Panc1 (cell line): ENCODE results near the gene ACKR2. TPM values are rescaled to one million over a fixed set of nuclear protein-coding genes. Genes with fewer than 3 reads are reported as not detected.

Source experiments
- ATAC-seq: fragments of 200-7000 bp; cut with Tn5 transposase; 2 replicates; pipeline ENCODE4 v1.9.1; 2020; ENCODE audit warnings: mild to moderate bottlenecking, moderate library complexity
- BruUV-seq: library from RNA; stranded (reverse); fragments of 400-500 nt; replicated peaks from 2 replicates; lab custom pipeline; 2021; lab: Mats Ljungman, UMichigan
- CTCF ChIA-PET: fragments of 300-600 bp; sonication (Branson Sonifier 250); formaldehyde crosslinking; loops from one replicate; lab custom pipeline; 2022; ENCODE audit warnings: antibody characterized with exemption; lab: Charles Lee
- POLR2A ChIA-PET: fragments of 300-600 bp; sonication (Branson Sonifier 250); formaldehyde crosslinking; loops from one replicate; lab custom pipeline; 2022; ENCODE audit warnings: antibody characterized with exemption; lab: Charles Lee
- DNase-seq: peaks from one replicate; pipeline ENCODE4 v3.0.0-alpha.2; 2010; ENCODE audit warnings: low read depth, low spot score
- H3K27ac ChIP-seq: 2 replicates; pipeline ENCODE4 v1.5.1; 2011; ENCODE audit warnings: mild to moderate bottlenecking, low read length, inconsistent platforms
- H3K27me3 ChIP-seq: fragments of 200-500 bp; sonication (Bioruptor generic); 2 replicates; pipeline ENCODE4 v1.6.0; 2014; ENCODE audit warnings: low read length, inconsistent platforms; ENCODE audit not compliant: control insufficient read depth, insufficient read depth
- H3K36me3 ChIP-seq: fragments of 200-500 bp; sonication (Bioruptor generic); 2 replicates; pipeline ENCODE4 v1.5.1; 2014; ENCODE audit warnings: inconsistent platforms, mild to moderate bottlenecking, low read length, moderate library complexity; ENCODE audit not compliant: control insufficient read depth, insufficient read depth
- H3K4me1 ChIP-seq: 2 replicates; pipeline ENCODE4 v1.5.1; 2011; ENCODE audit warnings: inconsistent platforms, mild to moderate bottlenecking, low read length, moderate library complexity; ENCODE audit not compliant: control insufficient read depth, insufficient read depth
- H3K4me3 ChIP-seq, 2 experiments: 2 replicates each; pipeline ENCODE4 v1.5.1; 2011 to 2012; ENCODE audit warnings: low read depth in 2 of 2, low read length in 2 of 2, mild to moderate bottlenecking in 2 of 2, inconsistent platforms in 1 of 2, moderate library complexity in 1 of 2
- H3K9me3 ChIP-seq: fragments of 200-500 bp; sonication (Bioruptor generic); 2 replicates; pipeline ENCODE4 v1.5.1; 2014; ENCODE audit warnings: low read depth, mild to moderate bottlenecking, inconsistent platforms, low read length, moderate library complexity; ENCODE audit not compliant: control insufficient read depth, insufficient read depth
- POLR2AphosphoS5 ChIP-seq: IDR thresholded peaks from 2 replicates; pipeline ENCODE4 v1.6.1; 2012; ENCODE audit warnings: mild to moderate bottlenecking, low read depth, low read length, moderate library complexity
- SIN3A ChIP-seq: IDR thresholded peaks from 2 replicates; pipeline ENCODE4 v1.6.1; 2012; ENCODE audit warnings: low read depth, mild to moderate bottlenecking, low read length, moderate library complexity, borderline replicate concordance; ENCODE audit not compliant: insufficient read depth
- TCF7L2 ChIP-seq: IDR thresholded peaks from 2 replicates; pipeline ENCODE4 v1.6.1; 2011; ENCODE audit warnings: mild to moderate bottlenecking, low read depth, low read length, inconsistent platforms
- in situ Hi-C: cut with HindIII; loops from 2 replicates; pipeline ENCODE4 v1.10.0; 2016; ENCODE audit warnings: low sequenced_read_pairs, low pct_unique_long_range_greater_than_20kb
- intact Hi-C: fragments of 100-400 bp; cut with micrococcal nuclease; formaldehyde crosslinking; loops from one replicate; pipeline ENCODE4 v1.10.0; 2022; ENCODE audit not compliant: unreplicated experiment
- total RNA-seq: library from RNA; stranded (reverse); gene quantifications from one replicate; pipeline ENCODE4 v1.2.1, GENCODE V29; 2021; ENCODE audit not compliant: unreplicated experiment
- TF ChIP-seq, protein P1 (sequence below): fragments of 450-650 bp; IDR thresholded peaks from 2 replicates; pipeline ENCODE4 v1.5.1; 2017; ENCODE audit warnings: mild to moderate bottlenecking
- TF ChIP-seq, protein P2 (sequence below), 2 experiments: IDR thresholded peaks; 2 replicates each; pipeline ENCODE4 v1.6.1; 2011 to 2012; ENCODE audit warnings: low read depth in 2 of 2, control low read depth in 1 of 2, low read length in 1 of 2, mild to moderate bottlenecking in 1 of 2, moderate library complexity in 1 of 2; ENCODE audit not compliant: insufficient read depth in 1 of 2

ACKR2 gene
- total RNA-seq, 1 experiment from 2014 or later = not detected

DNA sequence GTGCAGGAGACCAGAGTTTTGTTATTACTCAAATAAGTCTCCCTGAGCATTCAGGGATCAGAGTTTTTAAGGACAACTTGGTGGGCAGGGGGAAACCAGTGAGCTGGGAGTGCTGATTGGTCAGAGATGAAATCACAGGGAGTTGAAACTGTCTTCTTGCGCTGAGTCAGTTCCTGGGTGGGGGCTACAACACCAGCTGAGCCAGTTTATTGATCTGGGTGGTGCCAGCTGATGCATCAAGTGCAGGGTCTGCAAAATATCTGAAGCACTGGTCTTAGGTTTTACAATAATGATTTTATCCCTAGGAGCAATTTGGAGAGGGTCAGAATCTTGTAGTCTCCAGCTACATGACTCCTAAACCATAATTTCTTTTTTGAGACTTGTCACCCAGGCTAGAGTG, 82.9 kb downstream of the ACKR2 start:
- no TSS peak for BruUV-seq
- ATAC-seq (no peak), DNase-seq (no peak)
- ChIA-PET POLR2A (no interaction called here), CTCF (no interaction called here)
- H3K4me1 ChIP-seq = no peaks in the 10 kb centered on the region
- H3K27me3 ChIP-seq = no peaks in the 10 kb centered on the region
- no peaks in the 10 kb centered on the region for H3K36me3 ChIP-seq
- no peak overlapping the region for H3K4me3 ChIP-seq
- TF ChIP-seq POLR2AphosphoS5 (no peak), TCF7L2 (no peak), SIN3A (no peak)
- TF ChIP-seq, protein P1, sequence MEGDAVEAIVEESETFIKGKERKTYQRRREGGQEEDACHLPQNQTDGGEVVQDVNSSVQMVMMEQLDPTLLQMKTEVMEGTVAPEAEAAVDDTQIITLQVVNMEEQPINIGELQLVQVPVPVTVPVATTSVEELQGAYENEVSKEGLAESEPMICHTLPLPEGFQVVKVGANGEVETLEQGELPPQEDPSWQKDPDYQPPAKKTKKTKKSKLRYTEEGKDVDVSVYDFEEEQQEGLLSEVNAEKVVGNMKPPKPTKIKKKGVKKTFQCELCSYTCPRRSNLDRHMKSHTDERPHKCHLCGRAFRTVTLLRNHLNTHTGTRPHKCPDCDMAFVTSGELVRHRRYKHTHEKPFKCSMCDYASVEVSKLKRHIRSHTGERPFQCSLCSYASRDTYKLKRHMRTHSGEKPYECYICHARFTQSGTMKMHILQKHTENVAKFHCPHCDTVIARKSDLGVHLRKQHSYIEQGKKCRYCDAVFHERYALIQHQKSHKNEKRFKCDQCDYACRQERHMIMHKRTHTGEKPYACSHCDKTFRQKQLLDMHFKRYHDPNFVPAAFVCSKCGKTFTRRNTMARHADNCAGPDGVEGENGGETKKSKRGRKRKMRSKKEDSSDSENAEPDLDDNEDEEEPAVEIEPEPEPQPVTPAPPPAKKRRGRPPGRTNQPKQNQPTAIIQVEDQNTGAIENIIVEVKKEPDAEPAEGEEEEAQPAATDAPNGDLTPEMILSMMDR = no peak
- TF ChIP-seq, protein P2, sequence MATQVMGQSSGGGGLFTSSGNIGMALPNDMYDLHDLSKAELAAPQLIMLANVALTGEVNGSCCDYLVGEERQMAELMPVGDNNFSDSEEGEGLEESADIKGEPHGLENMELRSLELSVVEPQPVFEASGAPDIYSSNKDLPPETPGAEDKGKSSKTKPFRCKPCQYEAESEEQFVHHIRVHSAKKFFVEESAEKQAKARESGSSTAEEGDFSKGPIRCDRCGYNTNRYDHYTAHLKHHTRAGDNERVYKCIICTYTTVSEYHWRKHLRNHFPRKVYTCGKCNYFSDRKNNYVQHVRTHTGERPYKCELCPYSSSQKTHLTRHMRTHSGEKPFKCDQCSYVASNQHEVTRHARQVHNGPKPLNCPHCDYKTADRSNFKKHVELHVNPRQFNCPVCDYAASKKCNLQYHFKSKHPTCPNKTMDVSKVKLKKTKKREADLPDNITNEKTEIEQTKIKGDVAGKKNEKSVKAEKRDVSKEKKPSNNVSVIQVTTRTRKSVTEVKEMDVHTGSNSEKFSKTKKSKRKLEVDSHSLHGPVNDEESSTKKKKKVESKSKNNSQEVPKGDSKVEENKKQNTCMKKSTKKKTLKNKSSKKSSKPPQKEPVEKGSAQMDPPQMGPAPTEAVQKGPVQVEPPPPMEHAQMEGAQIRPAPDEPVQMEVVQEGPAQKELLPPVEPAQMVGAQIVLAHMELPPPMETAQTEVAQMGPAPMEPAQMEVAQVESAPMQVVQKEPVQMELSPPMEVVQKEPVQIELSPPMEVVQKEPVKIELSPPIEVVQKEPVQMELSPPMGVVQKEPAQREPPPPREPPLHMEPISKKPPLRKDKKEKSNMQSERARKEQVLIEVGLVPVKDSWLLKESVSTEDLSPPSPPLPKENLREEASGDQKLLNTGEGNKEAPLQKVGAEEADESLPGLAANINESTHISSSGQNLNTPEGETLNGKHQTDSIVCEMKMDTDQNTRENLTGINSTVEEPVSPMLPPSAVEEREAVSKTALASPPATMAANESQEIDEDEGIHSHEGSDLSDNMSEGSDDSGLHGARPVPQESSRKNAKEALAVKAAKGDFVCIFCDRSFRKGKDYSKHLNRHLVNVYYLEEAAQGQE (IDR thresholded peaks at IDR 0.05; ENCODE audit: insufficient read depth in 1 of 2, low read depth in 2 of 2, low read length in 1 of 2) = no peak
- intact Hi-C loops (no loop called here), in situ Hi-C loops (no loop called here)
- H3K27ac ChIP-seq = no peak overlapping the region
- H3K9me3 ChIP-seq = no peaks in the 10 kb centered on the region

DNA sequence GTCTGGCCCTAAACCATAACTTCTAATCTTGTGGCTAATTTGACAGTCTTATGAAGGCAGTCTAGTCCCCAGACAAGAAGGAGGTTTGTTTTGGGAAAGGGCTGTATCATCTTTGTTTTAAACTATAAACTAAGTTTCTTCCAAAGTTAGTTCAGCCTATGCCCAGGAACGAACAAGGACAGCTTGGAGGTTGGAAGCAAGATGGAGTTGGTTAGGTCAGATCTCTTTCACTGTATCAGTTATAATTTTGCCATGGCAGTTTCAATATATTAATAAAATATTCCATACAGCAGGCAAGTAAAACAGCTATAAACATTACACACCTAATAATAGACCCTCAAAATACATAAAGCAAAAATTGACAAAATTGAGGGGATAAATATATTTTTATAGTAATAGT, 83.6 kb downstream of the ACKR2 start:
- in situ Hi-C loops (no loop called here), intact Hi-C loops (no loop called here)
- CTCF ChIA-PET = no interaction called here
- H3K4me3 ChIP-seq = no peak overlapping the region
- BruUV-seq = no TSS peak
- no peaks in the 10 kb centered on the region for H3K9me3 ChIP-seq
- DNase-seq = no peak
- TF ChIP-seq TCF7L2 (no peak), SIN3A (no peak), POLR2AphosphoS5 (no peak)
- TF ChIP-seq, protein P2 (IDR thresholded peaks at IDR 0.05; ENCODE audit: insufficient read depth in 1 of 2, low read depth in 2 of 2, low read length in 1 of 2) = no peak
- TF ChIP-seq, protein P1 = no peak
- H3K36me3 ChIP-seq = no peaks in the 10 kb centered on the region
- H3K27me3 ChIP-seq = no peaks in the 10 kb centered on the region
- no peak overlapping the region for H3K27ac ChIP-seq
- POLR2A ChIA-PET = no interaction called here
- no peak for ATAC-seq
- H3K4me1 ChIP-seq = no peaks in the 10 kb centered on the region
